ENCODE data around the gene CD163L1.

DNA sequence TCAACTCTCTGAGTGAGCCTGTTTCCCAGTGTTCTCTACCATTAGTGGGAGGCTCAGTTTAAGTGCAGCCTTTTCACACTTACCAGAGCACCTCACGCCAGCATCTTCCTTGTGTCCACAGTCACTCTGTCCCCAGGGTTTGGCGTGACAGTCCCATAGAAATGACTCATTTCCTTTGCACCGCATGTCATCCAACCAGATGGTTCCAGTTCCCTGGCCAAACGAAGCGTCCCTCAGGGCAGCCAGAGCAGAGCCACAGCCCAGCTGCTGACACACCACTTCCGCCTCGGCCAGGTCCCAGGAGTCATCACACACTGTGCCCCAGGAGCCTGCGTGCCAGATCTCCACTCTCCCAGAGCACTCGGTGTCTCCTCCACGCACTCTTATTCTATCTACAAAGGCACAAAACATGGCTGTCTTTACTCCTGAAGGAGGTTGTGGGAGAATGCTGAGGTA is 74.7 kb downstream of the CD163L1 start:
- TF ChIP-seq, protein P1, sequence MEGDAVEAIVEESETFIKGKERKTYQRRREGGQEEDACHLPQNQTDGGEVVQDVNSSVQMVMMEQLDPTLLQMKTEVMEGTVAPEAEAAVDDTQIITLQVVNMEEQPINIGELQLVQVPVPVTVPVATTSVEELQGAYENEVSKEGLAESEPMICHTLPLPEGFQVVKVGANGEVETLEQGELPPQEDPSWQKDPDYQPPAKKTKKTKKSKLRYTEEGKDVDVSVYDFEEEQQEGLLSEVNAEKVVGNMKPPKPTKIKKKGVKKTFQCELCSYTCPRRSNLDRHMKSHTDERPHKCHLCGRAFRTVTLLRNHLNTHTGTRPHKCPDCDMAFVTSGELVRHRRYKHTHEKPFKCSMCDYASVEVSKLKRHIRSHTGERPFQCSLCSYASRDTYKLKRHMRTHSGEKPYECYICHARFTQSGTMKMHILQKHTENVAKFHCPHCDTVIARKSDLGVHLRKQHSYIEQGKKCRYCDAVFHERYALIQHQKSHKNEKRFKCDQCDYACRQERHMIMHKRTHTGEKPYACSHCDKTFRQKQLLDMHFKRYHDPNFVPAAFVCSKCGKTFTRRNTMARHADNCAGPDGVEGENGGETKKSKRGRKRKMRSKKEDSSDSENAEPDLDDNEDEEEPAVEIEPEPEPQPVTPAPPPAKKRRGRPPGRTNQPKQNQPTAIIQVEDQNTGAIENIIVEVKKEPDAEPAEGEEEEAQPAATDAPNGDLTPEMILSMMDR (IDR thresholded peaks at IDR 0.05; ENCODE audit: low read length), result no peak
- no peak for TF ChIP-seq EZH2phosphoT487 (IDR thresholded peaks at IDR 0.05; ENCODE audit: low read length)
- TF ChIP-seq EZH2 (optimal IDR thresholded peaks at IDR 0.05; ENCODE audit: low read depth, low read length), result no peak
